Neural cell (in vitro differentiated cells): Measurements from ENCODE around the gene PARD3B. TPM values are rescaled to one million over a fixed set of nuclear protein-coding genes. Genes with fewer than 3 reads are reported as not detected.

Source experiments
- H2AFZ ChIP-seq: fragments of 200-600, 300-800 bp; sonication (generic), shearing (Covaris generic); 2 replicates; pipeline ENCODE4 v1.6.0; 2014; ENCODE audit warnings: low read depth, mild to moderate bottlenecking, antibody characterized with exemption, low read length, moderate library complexity
- H3F3A ChIP-seq: fragments of 200-600 bp; shearing (Covaris generic); 2 replicates; pipeline ENCODE4 v1.6.1; 2016; ENCODE audit warnings: mild to moderate bottlenecking, moderate library complexity, mixed read lengths, antibody characterized with exemption, low read length; ENCODE audit not compliant: insufficient read depth, poor library complexity, severe bottlenecking
- H3K27ac ChIP-seq: fragments of 200-600, 300-800 bp; sonication (generic), shearing (Covaris generic); 2 replicates; pipeline ENCODE4 v1.5.1; 2014; ENCODE audit warnings: mild to moderate bottlenecking, low read length, moderate library complexity
- H3K27me3 ChIP-seq: fragments of 300-800, 200-600 bp; sonication (generic), shearing (Covaris generic); 2 replicates; pipeline ENCODE4 v1.6.0; 2014; ENCODE audit warnings: mild to moderate bottlenecking, low read depth, low read length, moderate library complexity; ENCODE audit not compliant: insufficient read depth
- H3K36me3 ChIP-seq: fragments of 300-800, 200-600 bp; sonication (generic), shearing (Covaris generic); 2 replicates; pipeline ENCODE4 v1.5.1; 2014; ENCODE audit warnings: mild to moderate bottlenecking, antibody characterized with exemption, low read length, moderate library complexity; ENCODE audit not compliant: insufficient read depth
- H3K4me2 ChIP-seq: fragments of 300-800, 200-600 bp; sonication (generic), shearing (Covaris generic); 2 replicates; pipeline ENCODE4 v1.6.0; 2014; ENCODE audit warnings: mild to moderate bottlenecking, low read length
- H3K4me3 ChIP-seq: fragments of 300-800, 200-600 bp; sonication (generic), shearing (Covaris generic); 2 replicates; pipeline ENCODE4 v1.5.1; 2014; ENCODE audit warnings: mild to moderate bottlenecking, low read length, moderate library complexity
- H3K79me2 ChIP-seq: fragments of 200-600 bp; shearing (Covaris generic); replicated peaks from 2 replicates; pipeline ENCODE4 v1.6.0; 2014; ENCODE audit warnings: mild to moderate bottlenecking, low read length, moderate library complexity; ENCODE audit not compliant: insufficient read depth
- H3K9ac ChIP-seq: fragments of 300-800, 200-600 bp; sonication (generic), shearing (Covaris generic); 2 replicates; pipeline ENCODE4 v1.6.1; 2016; ENCODE audit warnings: mild to moderate bottlenecking, low read length, mixed read lengths
- H3K9me2 ChIP-seq: fragments of 200-600 bp; shearing (Covaris generic); 2 replicates; pipeline ENCODE4 v1.6.1; 2016; ENCODE audit warnings: mild to moderate bottlenecking, low read length, mixed read lengths; ENCODE audit not compliant: insufficient read depth
- H3K9me3 ChIP-seq: fragments of 200-600, 300-800 bp; sonication (generic), shearing (Covaris generic); 2 replicates; pipeline ENCODE4 v1.6.1; 2016; ENCODE audit warnings: mild to moderate bottlenecking, mixed run types, low read length, moderate library complexity, mixed read lengths
- H4K20me1 ChIP-seq: fragments of 200-600 bp; shearing (Covaris generic); 2 replicates; pipeline ENCODE4 v1.6.1; 2016; ENCODE audit warnings: mild to moderate bottlenecking, mixed run types; ENCODE audit not compliant: insufficient read depth
- EP300 ChIP-seq: fragments of 450-650 bp; conservative IDR thresholded peaks from 2 replicates; pipeline ENCODE4 v1.6.1; 2014; ENCODE audit warnings: antibody characterized with exemption, mild to moderate bottlenecking, moderate library complexity; ENCODE audit not compliant: poor library complexity, severe bottlenecking
- EZH2 ChIP-seq: fragments of 200-600, 300-800 bp; shearing (Covaris generic), sonication (generic); IDR thresholded peaks from 2 replicates; pipeline ENCODE4 v1.6.1; 2014; ENCODE audit warnings: antibody characterized with exemption, low read length, borderline replicate concordance, mild to moderate bottlenecking; ENCODE audit not compliant: insufficient read depth, poor library complexity, severe bottlenecking
- MXI1 ChIP-seq: fragments of 450-650 bp; conservative IDR thresholded peaks from 2 replicates; pipeline ENCODE4 v1.6.1; 2014; ENCODE audit warnings: antibody characterized with exemption, mild to moderate bottlenecking; ENCODE audit not compliant: poor library complexity, severe bottlenecking
- POLR2AphosphoS5 ChIP-seq: IDR thresholded peaks from 2 replicates; pipeline ENCODE4 v1.6.1; 2012
- RAD21 ChIP-seq: fragments of 450-650 bp; conservative IDR thresholded peaks from 2 replicates; pipeline ENCODE4 v1.6.1; 2014; ENCODE audit warnings: antibody characterized with exemption, mild to moderate bottlenecking, moderate library complexity
- SMC3 ChIP-seq: fragments of 450-650 bp; conservative IDR thresholded peaks from 2 replicates; pipeline ENCODE4 v1.6.1; 2014; ENCODE audit warnings: antibody characterized with exemption, mild to moderate bottlenecking, moderate library complexity; ENCODE audit not compliant: poor library complexity
- TAF1 ChIP-seq: IDR thresholded peaks from 2 replicates; pipeline ENCODE4 v1.6.1; 2012; ENCODE audit warnings: low read depth
- polyA plus RNA-seq: library from polyadenylated mRNA; depleted of rRNA; stranded (reverse); fragments of >200 nt; gene quantifications from 2 replicates; pipeline ENCODE4 v1.2.3, GENCODE V29; 2014
- TF ChIP-seq, protein P1 (sequence below): IDR thresholded peaks from 2 replicates; pipeline ENCODE4 v1.6.1; 2012; ENCODE audit warnings: borderline replicate concordance
- TF ChIP-seq, protein P2 (sequence below): fragments of 450-650 bp; IDR thresholded peaks from 2 replicates; pipeline ENCODE4 v1.5.1; 2014; ENCODE audit warnings: antibody characterized with exemption, mild to moderate bottlenecking, moderate library complexity; ENCODE audit not compliant: poor library complexity, severe bottlenecking

Gene PARD3B
- polyA plus RNA-seq, 1 donor from 2014 or later, result 0.54 TPM

DNA sequence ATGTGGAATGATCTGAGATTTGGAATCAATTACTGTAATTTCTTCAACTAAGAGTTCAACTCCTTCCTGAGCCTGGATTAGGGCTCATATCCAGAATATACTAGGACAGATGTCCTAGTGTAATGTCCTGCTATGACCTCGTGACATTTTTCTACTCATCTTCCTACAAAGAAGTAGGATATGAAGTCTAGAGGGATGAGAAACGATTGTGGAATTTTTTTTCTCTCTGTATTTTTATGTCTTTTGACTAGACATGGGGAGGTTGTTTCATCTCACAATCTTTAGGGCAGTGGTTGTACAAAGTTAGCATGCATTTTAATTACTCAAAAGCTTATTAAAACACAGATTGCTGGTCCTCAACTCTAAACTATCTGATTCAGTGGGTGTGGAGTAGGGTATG, 203.0 kb downstream of the PARD3B start:
- Histone ChIP-seq H3K9me2 (no peaks in the 10 kb centered on the region), H3K27me3 (no peaks in the 10 kb centered on the region), H3K79me2 (no peaks in the 10 kb centered on the region), H3K36me3 (no peaks in the 10 kb centered on the region), H3K4me2 (no peak overlapping the region), H3K4me3 (no peak overlapping the region), H2AFZ (no peak overlapping the region), H3F3A (no peaks in the 10 kb centered on the region), H3K27ac (no peak overlapping the region), H3K9ac (no peak overlapping the region), H3K9me3 (no peaks in the 10 kb centered on the region), H4K20me1 (no peaks in the 10 kb centered on the region)
- TF ChIP-seq TAF1, result no peak
- TF ChIP-seq SMC3, result no peak
- no peak for TF ChIP-seq EZH2
- TF ChIP-seq MXI1, result no peak
- TF ChIP-seq EP300, result no peak
- no peak for TF ChIP-seq POLR2AphosphoS5
- no peak for TF ChIP-seq RAD21
- TF ChIP-seq, protein P1, sequence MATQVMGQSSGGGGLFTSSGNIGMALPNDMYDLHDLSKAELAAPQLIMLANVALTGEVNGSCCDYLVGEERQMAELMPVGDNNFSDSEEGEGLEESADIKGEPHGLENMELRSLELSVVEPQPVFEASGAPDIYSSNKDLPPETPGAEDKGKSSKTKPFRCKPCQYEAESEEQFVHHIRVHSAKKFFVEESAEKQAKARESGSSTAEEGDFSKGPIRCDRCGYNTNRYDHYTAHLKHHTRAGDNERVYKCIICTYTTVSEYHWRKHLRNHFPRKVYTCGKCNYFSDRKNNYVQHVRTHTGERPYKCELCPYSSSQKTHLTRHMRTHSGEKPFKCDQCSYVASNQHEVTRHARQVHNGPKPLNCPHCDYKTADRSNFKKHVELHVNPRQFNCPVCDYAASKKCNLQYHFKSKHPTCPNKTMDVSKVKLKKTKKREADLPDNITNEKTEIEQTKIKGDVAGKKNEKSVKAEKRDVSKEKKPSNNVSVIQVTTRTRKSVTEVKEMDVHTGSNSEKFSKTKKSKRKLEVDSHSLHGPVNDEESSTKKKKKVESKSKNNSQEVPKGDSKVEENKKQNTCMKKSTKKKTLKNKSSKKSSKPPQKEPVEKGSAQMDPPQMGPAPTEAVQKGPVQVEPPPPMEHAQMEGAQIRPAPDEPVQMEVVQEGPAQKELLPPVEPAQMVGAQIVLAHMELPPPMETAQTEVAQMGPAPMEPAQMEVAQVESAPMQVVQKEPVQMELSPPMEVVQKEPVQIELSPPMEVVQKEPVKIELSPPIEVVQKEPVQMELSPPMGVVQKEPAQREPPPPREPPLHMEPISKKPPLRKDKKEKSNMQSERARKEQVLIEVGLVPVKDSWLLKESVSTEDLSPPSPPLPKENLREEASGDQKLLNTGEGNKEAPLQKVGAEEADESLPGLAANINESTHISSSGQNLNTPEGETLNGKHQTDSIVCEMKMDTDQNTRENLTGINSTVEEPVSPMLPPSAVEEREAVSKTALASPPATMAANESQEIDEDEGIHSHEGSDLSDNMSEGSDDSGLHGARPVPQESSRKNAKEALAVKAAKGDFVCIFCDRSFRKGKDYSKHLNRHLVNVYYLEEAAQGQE, result no peak
- TF ChIP-seq, protein P2, sequence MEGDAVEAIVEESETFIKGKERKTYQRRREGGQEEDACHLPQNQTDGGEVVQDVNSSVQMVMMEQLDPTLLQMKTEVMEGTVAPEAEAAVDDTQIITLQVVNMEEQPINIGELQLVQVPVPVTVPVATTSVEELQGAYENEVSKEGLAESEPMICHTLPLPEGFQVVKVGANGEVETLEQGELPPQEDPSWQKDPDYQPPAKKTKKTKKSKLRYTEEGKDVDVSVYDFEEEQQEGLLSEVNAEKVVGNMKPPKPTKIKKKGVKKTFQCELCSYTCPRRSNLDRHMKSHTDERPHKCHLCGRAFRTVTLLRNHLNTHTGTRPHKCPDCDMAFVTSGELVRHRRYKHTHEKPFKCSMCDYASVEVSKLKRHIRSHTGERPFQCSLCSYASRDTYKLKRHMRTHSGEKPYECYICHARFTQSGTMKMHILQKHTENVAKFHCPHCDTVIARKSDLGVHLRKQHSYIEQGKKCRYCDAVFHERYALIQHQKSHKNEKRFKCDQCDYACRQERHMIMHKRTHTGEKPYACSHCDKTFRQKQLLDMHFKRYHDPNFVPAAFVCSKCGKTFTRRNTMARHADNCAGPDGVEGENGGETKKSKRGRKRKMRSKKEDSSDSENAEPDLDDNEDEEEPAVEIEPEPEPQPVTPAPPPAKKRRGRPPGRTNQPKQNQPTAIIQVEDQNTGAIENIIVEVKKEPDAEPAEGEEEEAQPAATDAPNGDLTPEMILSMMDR, result no peak

DNA sequence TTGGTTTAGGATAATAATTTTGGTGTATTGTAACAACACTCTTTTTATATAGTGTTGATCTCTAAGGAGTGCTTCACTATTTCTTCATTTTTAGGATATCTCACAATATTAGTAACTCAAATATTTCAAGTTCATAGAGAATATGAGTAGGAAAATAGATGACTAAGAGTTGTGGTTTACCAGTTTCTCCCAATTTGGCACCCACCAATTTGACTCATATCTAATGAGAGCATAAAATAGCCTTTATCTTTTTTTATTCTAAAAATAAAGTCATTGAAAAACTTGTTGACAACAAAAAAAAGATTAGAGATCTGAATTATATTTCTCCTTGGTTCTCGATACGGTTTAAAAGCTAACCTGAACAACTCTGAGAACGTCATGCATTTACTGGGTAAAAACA, 204.0 kb downstream of the PARD3B start:
- Histone ChIP-seq H3K27me3 (no peaks in the 10 kb centered on the region), H3K4me2 (no peak overlapping the region), H3K9me2 (no peaks in the 10 kb centered on the region), H3K27ac (no peak overlapping the region), H3K9me3 (no peaks in the 10 kb centered on the region), H3K9ac (no peak overlapping the region), H3K79me2 (no peaks in the 10 kb centered on the region), H4K20me1 (no peaks in the 10 kb centered on the region), H3K36me3 (no peaks in the 10 kb centered on the region), H3K4me3 (no peak overlapping the region), H3F3A (no peaks in the 10 kb centered on the region), H2AFZ (no peak overlapping the region)
- TF ChIP-seq, protein P1, result no peak
